ENCODE measurements around the gene SELENOT.

Gene SELENOT

GRCh38 chr3:150656316-150656715 is 53.2 kb downstream of the SELENOT start:
- no peak for TF ChIP-seq CTCF (IDR thresholded peaks at IDR 0.05; ENCODE audit: low read depth, low read length, missing control alignments)
- no peak for DNase-seq (ENCODE audit: extremely low read depth, low read depth)

DNA sequence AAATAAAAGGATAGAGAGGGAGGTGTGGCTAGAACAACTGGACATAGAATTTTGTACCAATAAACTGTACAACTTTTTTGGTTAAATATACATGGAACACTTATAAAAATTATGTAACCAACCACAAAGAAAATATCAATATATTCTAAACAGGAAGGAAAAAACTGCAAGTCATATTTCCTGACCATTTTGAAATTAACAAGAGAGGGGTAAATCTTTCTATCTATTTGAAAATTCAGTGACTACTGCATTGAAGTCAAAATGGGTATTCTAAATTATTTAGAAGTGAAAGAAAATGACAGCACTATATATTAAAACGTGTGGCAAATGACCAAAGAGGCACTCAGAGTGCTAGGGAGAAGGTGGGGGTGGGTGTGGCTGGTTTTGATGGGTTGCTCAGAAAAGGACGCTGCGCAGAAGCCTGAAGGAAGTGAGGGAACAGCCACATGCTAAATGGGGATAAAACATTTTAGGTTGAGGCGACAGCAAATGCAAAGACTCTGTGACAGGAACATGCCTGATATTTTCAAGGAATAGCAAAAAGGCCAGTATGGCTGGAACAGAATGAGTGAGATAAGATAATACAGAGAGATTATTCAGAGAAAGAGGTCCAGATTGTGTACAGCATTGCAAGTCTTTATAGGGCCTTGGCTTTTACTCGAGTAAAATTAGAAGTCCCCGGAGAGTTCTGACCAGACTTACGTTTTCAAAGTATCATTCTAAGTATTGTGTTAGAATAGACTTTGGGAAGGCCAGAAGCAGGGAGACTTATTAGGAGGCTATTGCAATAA is 59.5 kb downstream of the SELENOT start:
- DNase-seq (ENCODE audit: extremely low read depth, low read depth): no peak
- H3K4me3 ChIP-seq (replicated peaks; ENCODE audit: low read depth, low read length): no peak overlapping the region
- no peak for TF ChIP-seq CTCF (IDR thresholded peaks at IDR 0.05; ENCODE audit: low read depth, low read length, missing control alignments)

More at GRCh38 chr3:150656316-150656715, 53.2 kb downstream of the SELENOT start:
- no peak overlapping the region for H3K4me3 ChIP-seq (replicated peaks; ENCODE audit: low read depth, low read length)

GRCh38 chr3:150663461-150663860 is 60.3 kb downstream of the SELENOT start:
- DNase-seq (ENCODE audit: extremely low read depth, low read depth): no peak
- no peak overlapping the region for H3K4me3 ChIP-seq (replicated peaks; ENCODE audit: low read depth, low read length)
- no peak for TF ChIP-seq CTCF (IDR thresholded peaks at IDR 0.05; ENCODE audit: low read depth, low read length, missing control alignments)

GRCh38 chr3:150666167-150666566 is 63.0 kb downstream of the SELENOT start:
- TF ChIP-seq CTCF (IDR thresholded peaks at IDR 0.05; ENCODE audit: low read depth, low read length, missing control alignments): no peak
- H3K4me3 ChIP-seq (replicated peaks; ENCODE audit: low read depth, low read length): no peak overlapping the region
- DNase-seq (ENCODE audit: extremely low read depth, low read depth): no peak

DNA sequence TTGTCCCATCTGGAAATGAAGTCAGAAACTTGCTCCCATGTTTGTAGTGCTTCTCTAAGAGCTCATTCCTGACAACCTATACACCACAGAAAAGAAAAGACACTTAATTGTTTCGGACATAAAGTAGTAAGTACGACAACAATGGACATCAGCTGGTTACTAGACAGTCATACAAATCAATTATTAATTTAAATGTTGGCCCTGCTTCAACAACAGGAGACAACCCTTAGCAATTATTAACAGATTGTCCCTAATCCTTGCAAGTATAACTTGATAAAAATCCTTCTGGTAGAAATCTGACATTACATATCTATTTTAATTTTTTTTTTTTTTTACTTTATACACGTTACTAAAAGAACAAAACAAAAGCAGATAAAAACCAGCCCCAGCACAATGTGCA is 70.8 kb downstream of the SELENOT start:
- H3K4me3 ChIP-seq (replicated peaks; ENCODE audit: low read depth, low read length): no peak overlapping the region
- no peak for DNase-seq (ENCODE audit: extremely low read depth, low read depth)
- TF ChIP-seq CTCF (IDR thresholded peaks at IDR 0.05; ENCODE audit: low read depth, low read length, missing control alignments): no peak

GRCh38 chr3:150675587-150675986 is 72.5 kb downstream of the SELENOT start:
- H3K4me3 ChIP-seq (replicated peaks; ENCODE audit: low read depth, low read length): no peak overlapping the region
- TF ChIP-seq CTCF (IDR thresholded peaks at IDR 0.05; ENCODE audit: low read depth, low read length, missing control alignments): no peak
- DNase-seq (ENCODE audit: extremely low read depth, low read depth): no peak

Data from HFF-Myc (cell line).